ENCODE results near the gene LYRM4.

Gene LYRM4

GRCh38 chr6:5199702-5200101 is 61.0 kb downstream of the LYRM4 start:
- Histone ChIP-seq H3K9ac (ENCODE audit: low read depth, low read length) (no peak overlapping the region), H3K9me3 (ENCODE audit: control insufficient read depth, insufficient read depth, low read length) (no peaks in the 10 kb centered on the region), H3K36me3 (ENCODE audit: insufficient read depth, low read length) (no peaks in the 10 kb centered on the region), H3K4me1 (ENCODE audit: insufficient read depth, low read length) (peaks cover 8% of the 10 kb centered on the region)

GRCh38 chr6:5199283-5199682 is 61.5 kb downstream of the LYRM4 start:
- H3K36me3 ChIP-seq (ENCODE audit: insufficient read depth, low read length), result no peaks in the 10 kb centered on the region

GRCh38 chr6:5197084-5197483 is 63.7 kb downstream of the LYRM4 start:
- H3K9ac ChIP-seq (ENCODE audit: low read depth, low read length), result no peak overlapping the region
- H3K9me3 ChIP-seq (ENCODE audit: control insufficient read depth, insufficient read depth, low read length), result no peaks in the 10 kb centered on the region
- H3K4me1 ChIP-seq (ENCODE audit: insufficient read depth, low read length), result peaks cover 8% of the 10 kb centered on the region
- no peaks in the 10 kb centered on the region for H3K36me3 ChIP-seq (ENCODE audit: insufficient read depth, low read length)

More at GRCh38 chr6:5199283-5199682, 61.5 kb downstream of the LYRM4 start:
- Histone ChIP-seq H3K9ac (ENCODE audit: low read depth, low read length) (no peak overlapping the region), H3K4me1 (ENCODE audit: insufficient read depth, low read length) (peaks cover 4% of the 10 kb centered on the region), H3K9me3 (ENCODE audit: control insufficient read depth, insufficient read depth, low read length) (no peaks in the 10 kb centered on the region)

GRCh38 chr6:5192135-5192794 is 68.5 kb downstream of the LYRM4 start:
- Histone ChIP-seq H3K9ac (ENCODE audit: low read depth, low read length) (no peak overlapping the region), H3K9me3 (ENCODE audit: control insufficient read depth, insufficient read depth, low read length) (no peaks in the 10 kb centered on the region), H3K4me1 (ENCODE audit: insufficient read depth, low read length) (peaks cover 13% of the 10 kb centered on the region), H3K36me3 (ENCODE audit: insufficient read depth, low read length) (no peaks in the 10 kb centered on the region)

DNA sequence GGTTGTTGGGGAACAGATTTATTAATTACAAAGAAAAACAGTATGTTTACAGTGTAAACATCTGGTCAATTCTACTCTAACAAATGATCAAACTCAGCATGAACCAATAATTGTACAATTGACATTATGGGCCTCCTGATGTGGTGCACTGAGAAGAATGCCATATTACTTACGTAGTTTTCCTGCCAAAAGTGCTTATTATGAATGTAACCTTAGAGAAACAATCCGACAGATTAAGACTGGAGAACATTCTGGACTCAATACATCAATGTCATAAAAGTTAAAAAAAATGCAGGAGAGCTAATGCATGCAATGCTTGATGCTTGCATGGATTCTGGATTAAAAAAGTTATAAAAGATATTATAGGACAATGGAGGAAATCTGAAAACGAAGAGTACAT is 69.0 kb downstream of the LYRM4 start:
- no peaks in the 10 kb centered on the region for H3K36me3 ChIP-seq (ENCODE audit: insufficient read depth, low read length)
- peaks cover 13% of the 10 kb centered on the region for H3K4me1 ChIP-seq (ENCODE audit: insufficient read depth, low read length)
- no peak overlapping the region for H3K9ac ChIP-seq (ENCODE audit: low read depth, low read length)
- no peaks in the 10 kb centered on the region for H3K9me3 ChIP-seq (ENCODE audit: control insufficient read depth, insufficient read depth, low read length)

- no peaks in the 10 kb centered on the region for H3K36me3 ChIP-seq (ENCODE audit: insufficient read depth, low read length)
- peaks cover 13% of the 10 kb centered on the region for H3K4me1 ChIP-seq (ENCODE audit: insufficient read depth, low read length)
- no peaks in the 10 kb centered on the region for H3K9me3 ChIP-seq (ENCODE audit: control insufficient read depth, insufficient read depth, low read length)
- H3K9ac ChIP-seq (ENCODE audit: low read depth, low read length), result no peak overlapping the region
Observed at GRCh38 chr6:5191222-5191621, 69.5 kb downstream of the LYRM4 start.

GRCh38 chr6:5190507-5190906 is 70.2 kb downstream of the LYRM4 start:
- Histone ChIP-seq H3K9ac (ENCODE audit: low read depth, low read length) (no peak overlapping the region), H3K4me1 (ENCODE audit: insufficient read depth, low read length) (peaks cover 13% of the 10 kb centered on the region), H3K36me3 (ENCODE audit: insufficient read depth, low read length) (no peaks in the 10 kb centered on the region), H3K9me3 (ENCODE audit: control insufficient read depth, insufficient read depth, low read length) (no peaks in the 10 kb centered on the region)

GRCh38 chr6:5188646-5189045 is 72.1 kb downstream of the LYRM4 start:
- no peak overlapping the region for H3K9ac ChIP-seq (ENCODE audit: low read depth, low read length)
- no peaks in the 10 kb centered on the region for H3K9me3 ChIP-seq (ENCODE audit: control insufficient read depth, insufficient read depth, low read length)
- no peaks in the 10 kb centered on the region for H3K36me3 ChIP-seq (ENCODE audit: insufficient read depth, low read length)
- peaks cover 13% of the 10 kb centered on the region for H3K4me1 ChIP-seq (ENCODE audit: insufficient read depth, low read length)

GRCh38 chr6:5184878-5185277 is 75.9 kb downstream of the LYRM4 start:
- Histone ChIP-seq H3K9me3 (ENCODE audit: control insufficient read depth, insufficient read depth, low read length) (no peaks in the 10 kb centered on the region), H3K9ac (ENCODE audit: low read depth, low read length) (no peak overlapping the region), H3K4me1 (ENCODE audit: insufficient read depth, low read length) (no peaks in the 10 kb centered on the region), H3K36me3 (ENCODE audit: insufficient read depth, low read length) (no peaks in the 10 kb centered on the region)

- Histone ChIP-seq H3K9ac (ENCODE audit: low read depth, low read length) (no peak overlapping the region), H3K9me3 (ENCODE audit: control insufficient read depth, insufficient read depth, low read length) (no peaks in the 10 kb centered on the region), H3K36me3 (ENCODE audit: insufficient read depth, low read length) (no peaks in the 10 kb centered on the region), H3K4me1 (ENCODE audit: insufficient read depth, low read length) (no peaks in the 10 kb centered on the region)
Observed at GRCh38 chr6:5184218-5184617, 76.5 kb downstream of the LYRM4 start.

DNA sequence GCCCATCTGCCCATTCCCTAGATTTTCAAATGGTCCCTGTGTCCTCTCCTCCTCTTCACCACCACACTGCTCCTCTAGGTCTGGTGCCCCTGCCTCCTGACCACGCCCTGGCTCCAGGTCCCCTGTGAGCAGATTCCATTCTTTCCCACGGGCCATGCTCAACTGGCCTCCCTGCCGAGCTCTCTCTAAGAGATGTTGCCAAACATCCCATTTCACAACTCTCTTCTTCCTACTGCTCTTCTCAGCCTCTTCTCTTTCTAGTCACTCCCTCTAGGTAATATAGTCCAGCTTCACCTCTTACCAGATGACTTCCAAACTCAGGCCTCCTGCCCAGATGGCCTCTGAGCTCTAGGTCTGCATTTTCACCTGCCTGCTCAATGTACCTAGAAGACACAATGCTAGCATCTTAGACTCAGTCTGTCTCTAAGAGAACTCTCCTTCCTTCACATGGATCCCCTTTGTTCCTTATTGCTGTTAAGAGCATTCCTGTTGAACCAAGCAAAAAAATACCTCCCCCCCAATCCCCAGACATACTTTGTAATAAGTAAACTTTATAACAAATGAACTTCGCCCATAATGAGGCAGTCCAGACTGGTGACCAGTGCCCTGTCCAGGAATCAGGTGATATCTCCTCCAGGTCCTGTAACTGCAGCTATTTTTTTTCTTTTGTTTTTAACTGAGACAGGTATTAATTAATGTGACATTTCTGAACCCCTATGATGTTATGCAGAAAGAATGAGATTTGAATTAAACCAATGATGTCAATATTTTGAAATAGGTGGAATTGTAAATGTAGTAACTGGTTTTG is 79.0 kb downstream of the LYRM4 start:
- no peak overlapping the region for H3K9ac ChIP-seq (ENCODE audit: low read depth, low read length)
- H3K36me3 ChIP-seq (ENCODE audit: insufficient read depth, low read length), result no peaks in the 10 kb centered on the region
- H3K9me3 ChIP-seq (ENCODE audit: control insufficient read depth, insufficient read depth, low read length), result no peaks in the 10 kb centered on the region
- no peaks in the 10 kb centered on the region for H3K4me1 ChIP-seq (ENCODE audit: insufficient read depth, low read length)

GRCh38 chr6:5180636-5181035 is 80.1 kb downstream of the LYRM4 start:
- H3K9me3 ChIP-seq (ENCODE audit: control insufficient read depth, insufficient read depth, low read length), result no peaks in the 10 kb centered on the region
- no peak overlapping the region for H3K9ac ChIP-seq (ENCODE audit: low read depth, low read length)
- H3K4me1 ChIP-seq (ENCODE audit: insufficient read depth, low read length), result no peaks in the 10 kb centered on the region
- H3K36me3 ChIP-seq (ENCODE audit: insufficient read depth, low read length), result no peaks in the 10 kb centered on the region

GRCh38 chr6:5179917-5180316 is 80.8 kb downstream of the LYRM4 start:
- Histone ChIP-seq H3K9me3 (ENCODE audit: control insufficient read depth, insufficient read depth, low read length) (no peaks in the 10 kb centered on the region), H3K36me3 (ENCODE audit: insufficient read depth, low read length) (no peaks in the 10 kb centered on the region), H3K4me1 (ENCODE audit: insufficient read depth, low read length) (no peaks in the 10 kb centered on the region), H3K9ac (ENCODE audit: low read depth, low read length) (no peak overlapping the region)

GRCh38 chr6:5178806-5179205 is 81.9 kb downstream of the LYRM4 start:
- H3K9ac ChIP-seq (ENCODE audit: low read depth, low read length), result no peak overlapping the region
- H3K36me3 ChIP-seq (ENCODE audit: insufficient read depth, low read length), result no peaks in the 10 kb centered on the region
- 0 out of 2 replicates have a peak, but pooled peaks cover 4% of the 10 kb centered on the region for H3K4me1 ChIP-seq (ENCODE audit: insufficient read depth, low read length)
- no peaks in the 10 kb centered on the region for H3K9me3 ChIP-seq (ENCODE audit: control insufficient read depth, insufficient read depth, low read length)

GRCh38 chr6:5175635-5176034 is 85.1 kb downstream of the LYRM4 start:
- Histone ChIP-seq H3K4me1 (ENCODE audit: insufficient read depth, low read length) (0 out of 2 replicates have a peak, but pooled peaks cover 4% of the 10 kb centered on the region), H3K9ac (ENCODE audit: low read depth, low read length) (no peak overlapping the region), H3K9me3 (ENCODE audit: control insufficient read depth, insufficient read depth, low read length) (no peaks in the 10 kb centered on the region), H3K36me3 (ENCODE audit: insufficient read depth, low read length) (no peaks in the 10 kb centered on the region)

Measured in ES-I3 (cell line).